A673 (cell line): Measurements from ENCODE around the gene FREM1.

Source experiments
- EZH2 ChIP-seq: fragments of 200-600 bp; sonication (generic); IDR thresholded peaks from 2 replicates; pipeline ENCODE4 v1.6.1; 2017; ENCODE audit warnings: borderline replicate concordance, low read depth, mild to moderate bottlenecking, mixed read lengths, antibody characterized with exemption, low read length; ENCODE audit not compliant: poor library complexity, severe bottlenecking
- TF ChIP-seq, protein P1 (sequence below): fragments of 300-800, 200-600 bp; sonication (generic); conservative IDR thresholded peaks from 2 replicates; pipeline ENCODE4 v1.5.1; 2017; ENCODE audit warnings: low read depth, mild to moderate bottlenecking, antibody characterized with exemption, low read length, moderate library complexity, mixed read lengths

DNA sequence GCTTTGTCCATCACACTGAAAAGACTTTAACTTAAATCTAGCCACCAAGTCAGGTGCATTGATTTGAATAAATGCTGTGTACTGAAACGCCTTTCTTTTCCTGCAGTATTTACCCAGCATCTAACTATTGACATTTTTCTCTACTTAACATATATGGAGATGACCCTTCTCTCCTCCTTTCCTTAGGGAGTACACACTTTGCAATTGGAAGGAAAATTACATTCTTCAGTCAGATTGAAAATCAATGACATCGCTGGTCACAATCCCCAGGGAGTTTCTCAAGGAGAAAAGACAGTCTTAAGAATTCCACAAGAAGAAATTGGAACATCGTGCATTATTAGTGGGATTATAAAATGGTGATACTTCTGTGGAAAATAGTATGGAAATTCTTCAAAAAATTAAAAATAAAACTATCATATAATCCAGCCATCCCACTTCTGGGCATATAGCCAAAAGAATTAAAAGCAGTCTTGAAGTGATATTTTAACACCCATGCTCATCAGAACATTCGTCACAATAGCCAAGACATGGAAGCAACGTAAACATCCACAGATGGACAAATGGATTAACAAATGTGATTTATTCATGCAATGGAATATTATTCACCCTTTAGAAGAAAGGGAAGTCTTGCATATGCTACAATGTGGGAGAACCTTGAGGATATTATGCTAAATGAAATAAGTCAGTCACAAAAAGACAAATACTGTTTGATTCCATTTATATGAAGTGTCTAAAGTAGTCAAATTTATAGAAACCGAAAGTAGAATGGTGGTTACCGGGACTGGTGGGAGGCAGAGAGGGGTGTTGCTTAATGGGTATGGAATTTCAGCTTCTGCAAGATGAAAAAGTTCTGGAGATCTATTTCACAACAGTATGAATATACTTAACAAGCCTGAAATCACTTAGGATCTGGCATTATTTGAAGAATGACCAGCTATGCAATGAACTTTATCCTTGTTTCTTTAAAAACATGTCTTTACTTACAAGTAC, 14.3 kb upstream of the FREM1 start:
- no peak for TF ChIP-seq EZH2
- TF ChIP-seq, protein P1, sequence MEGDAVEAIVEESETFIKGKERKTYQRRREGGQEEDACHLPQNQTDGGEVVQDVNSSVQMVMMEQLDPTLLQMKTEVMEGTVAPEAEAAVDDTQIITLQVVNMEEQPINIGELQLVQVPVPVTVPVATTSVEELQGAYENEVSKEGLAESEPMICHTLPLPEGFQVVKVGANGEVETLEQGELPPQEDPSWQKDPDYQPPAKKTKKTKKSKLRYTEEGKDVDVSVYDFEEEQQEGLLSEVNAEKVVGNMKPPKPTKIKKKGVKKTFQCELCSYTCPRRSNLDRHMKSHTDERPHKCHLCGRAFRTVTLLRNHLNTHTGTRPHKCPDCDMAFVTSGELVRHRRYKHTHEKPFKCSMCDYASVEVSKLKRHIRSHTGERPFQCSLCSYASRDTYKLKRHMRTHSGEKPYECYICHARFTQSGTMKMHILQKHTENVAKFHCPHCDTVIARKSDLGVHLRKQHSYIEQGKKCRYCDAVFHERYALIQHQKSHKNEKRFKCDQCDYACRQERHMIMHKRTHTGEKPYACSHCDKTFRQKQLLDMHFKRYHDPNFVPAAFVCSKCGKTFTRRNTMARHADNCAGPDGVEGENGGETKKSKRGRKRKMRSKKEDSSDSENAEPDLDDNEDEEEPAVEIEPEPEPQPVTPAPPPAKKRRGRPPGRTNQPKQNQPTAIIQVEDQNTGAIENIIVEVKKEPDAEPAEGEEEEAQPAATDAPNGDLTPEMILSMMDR: no peak
